GM10266 (cell line): ENCODE data around the gene SKIDA1.

ENCODE experiments used
- DNase-seq: peaks from one replicate; pipeline ENCODE4 v3.0.0; 2012; ENCODE audit errors: extremely low spot score
- CTCF ChIP-seq: IDR thresholded peaks from 2 replicates; pipeline ENCODE4 v1.5.1; 2012; ENCODE audit warnings: mild to moderate bottlenecking, low read depth; ENCODE audit not compliant: control insufficient read depth, insufficient read depth; ENCODE audit errors: missing control alignments

SKIDA1 gene

GRCh38 chr10:21521751-21522533 is 3.5 kb downstream of the SKIDA1 start:
- no peak for TF ChIP-seq CTCF
- no peak for DNase-seq

GRCh38 chr10:21520949-21521348 is 4.5 kb downstream of the SKIDA1 start:
- no peak for DNase-seq
- TF ChIP-seq CTCF = no peak

DNA sequence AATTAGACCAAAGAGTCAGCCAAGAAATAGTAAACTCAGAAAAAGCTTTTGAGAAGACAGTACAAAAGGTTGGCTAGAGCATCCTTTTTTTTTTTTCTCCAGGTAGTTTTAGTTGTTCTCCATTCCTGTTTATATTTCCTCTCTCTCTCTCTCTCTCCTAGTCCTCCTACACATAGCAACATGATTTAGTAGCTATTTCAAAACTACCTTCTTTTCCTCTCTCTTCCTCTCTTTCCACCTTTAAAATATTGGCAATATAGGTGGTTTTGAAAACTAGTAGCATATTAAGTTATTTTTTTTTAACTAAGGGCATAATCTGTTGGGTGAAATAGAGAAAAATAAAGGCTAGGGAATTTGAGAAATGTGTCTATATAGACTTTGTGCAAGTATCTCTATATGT is 5.0 kb downstream of the SKIDA1 start:
- DNase-seq = no peak
- TF ChIP-seq CTCF = no peak

DNA sequence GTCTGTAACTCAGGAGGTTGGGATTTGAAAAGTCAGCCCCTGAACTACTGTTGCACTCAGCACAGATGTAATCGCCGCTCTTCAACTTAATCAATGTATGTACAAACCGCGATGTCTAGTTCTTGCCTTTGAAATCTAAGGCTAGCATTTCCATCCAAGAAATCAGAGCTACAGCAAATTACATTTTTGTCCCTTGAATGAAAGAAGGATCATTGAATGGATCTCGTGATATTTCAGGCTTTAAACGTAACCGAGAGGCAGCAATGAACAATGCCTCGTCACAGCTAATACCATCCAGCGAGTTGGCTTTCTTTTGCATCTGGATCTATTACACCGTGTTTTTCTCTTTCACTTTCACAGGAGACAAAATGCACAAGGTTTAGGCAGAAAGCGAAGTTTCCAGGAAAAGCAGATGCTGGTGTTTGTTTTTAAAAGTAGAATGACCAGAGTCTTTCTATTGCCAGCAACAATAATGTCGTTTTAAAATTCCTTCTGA is 5.5 kb downstream of the SKIDA1 start:
- TF ChIP-seq CTCF = no peak
- no peak for DNase-seq

DNA sequence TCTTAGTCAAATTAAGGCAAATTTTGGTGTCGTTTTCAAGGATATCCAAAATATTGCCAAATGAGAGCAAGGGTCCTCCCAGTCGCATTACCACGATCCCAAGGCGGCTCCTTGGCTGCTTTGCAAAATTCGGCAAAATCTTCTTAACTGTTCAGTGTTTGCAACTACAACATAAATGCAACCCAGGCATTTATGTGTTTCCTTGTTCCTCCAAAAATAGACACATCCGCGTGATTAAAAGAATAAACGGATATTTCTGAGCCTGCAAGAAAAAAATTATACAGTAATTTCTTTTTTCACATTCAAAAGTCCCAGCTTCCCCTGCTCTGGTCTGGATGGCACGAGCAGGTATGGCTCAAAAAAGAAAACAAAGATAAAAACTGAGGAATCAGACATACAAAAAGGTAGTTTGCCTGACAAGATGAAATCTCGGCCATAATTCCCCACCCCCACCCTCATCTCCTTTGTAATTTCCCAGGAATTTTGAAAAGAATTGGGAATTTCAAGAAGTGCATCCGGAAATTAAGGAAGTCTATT is 6.0 kb downstream of the SKIDA1 start:
- TF ChIP-seq CTCF = no peak
- DNase-seq = no peak

DNA sequence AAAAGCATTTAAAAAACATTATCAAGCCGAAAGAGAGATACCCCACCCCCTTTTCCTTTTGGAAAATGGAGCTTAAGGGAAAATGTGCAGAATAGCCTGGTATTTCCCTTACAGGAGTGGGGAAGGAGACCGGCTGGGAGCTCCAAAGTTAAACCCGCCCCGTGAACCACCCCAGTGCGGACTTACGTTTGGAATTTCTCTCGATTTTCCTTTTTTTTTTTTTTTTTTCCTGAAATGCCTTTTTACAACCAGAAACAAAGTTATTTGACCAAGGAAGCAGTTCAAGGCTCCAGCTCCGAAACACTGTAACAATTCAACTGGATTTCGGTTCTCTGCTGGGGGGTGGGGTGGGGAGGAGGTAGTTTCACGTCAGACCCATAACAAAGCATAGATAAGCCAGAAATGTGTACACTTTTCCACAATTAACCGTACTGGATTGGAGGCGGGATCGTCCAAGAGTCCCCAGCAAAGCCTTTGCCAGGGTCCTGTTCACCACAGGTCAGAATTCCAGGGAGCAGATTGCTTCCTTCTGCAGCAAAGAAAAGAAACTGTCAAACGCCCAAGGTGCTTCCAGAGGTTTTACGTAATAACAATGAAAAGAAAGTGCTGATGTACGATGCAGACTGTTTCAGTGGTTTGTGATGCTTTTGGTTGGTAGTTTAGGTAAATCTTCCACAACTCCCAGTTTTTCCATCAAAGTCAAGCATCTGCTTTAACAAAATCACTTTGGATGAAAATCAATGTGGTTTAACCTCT is 6.7 kb downstream of the SKIDA1 start:
- no peak for TF ChIP-seq CTCF
- DNase-seq = no peak
